HG02870 (cell line): ENCODE data around the gene TSLP.

Source experiments
- ATAC-seq: cut with Tn5 transposase; IDR thresholded peaks from one replicate; pipeline ENCODE4 v1.9.1; 2021; ENCODE audit warnings: mild to moderate bottlenecking, moderate library complexity; ENCODE audit not compliant: unreplicated experiment

The TSLP gene

GRCh38 chr5:111095982-111096381, 24.5 kb downstream of the TSLP start:
- no peak for ATAC-seq

GRCh38 chr5:111099058-111099778, 27.7 kb downstream of the TSLP start:
- no peak for ATAC-seq

- no peak for ATAC-seq
Measured at GRCh38 chr5:111106320-111106948, 34.9 kb downstream of the TSLP start.

- ATAC-seq = no peak
Measured at GRCh38 chr5:111107371-111107770, 35.9 kb downstream of the TSLP start.

- no peak for ATAC-seq
Measured at GRCh38 chr5:111111956-111112355, 40.4 kb downstream of the TSLP start.

GRCh38 chr5:111113678-111114077, 42.2 kb downstream of the TSLP start:
- no peak for ATAC-seq

GRCh38 chr5:111115229-111115628, 43.7 kb downstream of the TSLP start:
- no peak for ATAC-seq

- no peak for ATAC-seq
Measured at GRCh38 chr5:111116550-111116949, 45.0 kb downstream of the TSLP start.

- no peak for ATAC-seq
Measured at GRCh38 chr5:111117136-111117535, 45.6 kb downstream of the TSLP start.

- no peak for ATAC-seq
Measured at GRCh38 chr5:111119221-111119620, 47.7 kb downstream of the TSLP start.

- peak; percentile 65 for ATAC-seq
Measured at GRCh38 chr5:111119856-111120255, 48.3 kb downstream of the TSLP start.

GRCh38 chr5:111120911-111121310, 49.4 kb downstream of the TSLP start:
- no peak for ATAC-seq

- ATAC-seq = no peak
Measured at GRCh38 chr5:111121926-111122325, 50.4 kb downstream of the TSLP start.

GRCh38 chr5:111122398-111122797, 50.9 kb downstream of the TSLP start:
- ATAC-seq = peak; percentile 66

- peak; percentile 29 for ATAC-seq
Measured at GRCh38 chr5:111124793-111125192, 53.3 kb downstream of the TSLP start.

GRCh38 chr5:111126896-111127295, 55.4 kb downstream of the TSLP start:
- ATAC-seq = no peak
